H9 (cell line): Measurements from ENCODE around the gene C1orf56. TPM values are rescaled to one million over a fixed set of nuclear protein-coding genes. Genes with fewer than 3 reads are reported as not detected.
A peak's percentile ranks its signal among the peaks of the same experiment; 100 is the strongest.

ENCODE experiments used
- DNase-seq: peaks from one replicate; pipeline ENCODE4 v3.0.0-alpha.2; 2017
- H2AFZ ChIP-seq: one replicate; pipeline ENCODE4 v1.6.1; 2013; ENCODE audit warnings: mild to moderate bottlenecking, low read length, control low read depth, moderate library complexity
- H2AK5ac ChIP-seq: 2 replicates; pipeline ENCODE4 v1.6.1; 2013; ENCODE audit warnings: low read length, control low read depth, mixed read lengths; ENCODE audit not compliant: insufficient read length
- H2BK120ac ChIP-seq: one replicate; pipeline ENCODE4 v1.6.1; 2013; ENCODE audit warnings: low read depth, mild to moderate bottlenecking, low read length, control low read depth, inconsistent platforms; ENCODE audit not compliant: poor library complexity, severe bottlenecking
- H2BK12ac ChIP-seq: 2 replicates; pipeline ENCODE4 v1.6.1; 2013; ENCODE audit warnings: low read length, control low read depth, mixed read lengths, low read depth; ENCODE audit not compliant: insufficient read length
- H2BK15ac ChIP-seq: 2 replicates; pipeline ENCODE4 v1.6.1; 2013; ENCODE audit warnings: low read depth, low read length, control low read depth
- H2BK20ac ChIP-seq: one replicate; pipeline ENCODE4 v1.6.1; 2013; ENCODE audit warnings: low read depth, mild to moderate bottlenecking, low read length, control low read depth, inconsistent platforms; ENCODE audit not compliant: poor library complexity, severe bottlenecking
- H2BK5ac ChIP-seq: 2 replicates; pipeline ENCODE4 v1.6.1; 2013; ENCODE audit warnings: low read length, control low read depth, mixed read lengths; ENCODE audit not compliant: insufficient read length
- H3K14ac ChIP-seq: 2 replicates; pipeline ENCODE4 v1.6.1; 2013; ENCODE audit warnings: low read length, control low read depth; ENCODE audit not compliant: insufficient read depth
- H3K18ac ChIP-seq: 2 replicates; pipeline ENCODE4 v1.6.1; 2013; ENCODE audit warnings: low read depth, mild to moderate bottlenecking, mixed read lengths, low read length, control low read depth; ENCODE audit not compliant: insufficient read length
- H3K23ac ChIP-seq: 2 replicates; pipeline ENCODE4 v1.6.1; 2013; ENCODE audit warnings: low read length, control low read depth, mixed read lengths, low read depth; ENCODE audit not compliant: insufficient read length
- H3K23me2 ChIP-seq: 2 replicates; pipeline ENCODE4 v1.6.1; 2013; ENCODE audit warnings: low read depth, mild to moderate bottlenecking, mixed read lengths, low read length, control low read depth; ENCODE audit not compliant: insufficient read length, poor library complexity, severe bottlenecking
- H3K27ac ChIP-seq: 2 replicates; pipeline ENCODE4 v1.5.1; 2013; ENCODE audit warnings: low read length, control low read depth, mixed read lengths, low read depth; ENCODE audit not compliant: insufficient read length
- H3K27me3 ChIP-seq: 2 replicates; pipeline ENCODE4 v1.6.1; 2013; ENCODE audit warnings: low read length, control low read depth, inconsistent platforms; ENCODE audit not compliant: insufficient read depth
- H3K4ac ChIP-seq: 2 replicates; pipeline ENCODE4 v1.6.1; 2013; ENCODE audit warnings: low read depth, mild to moderate bottlenecking, control low read depth, inconsistent platforms, low read length, moderate library complexity
- H3K4me1 ChIP-seq: 2 replicates; pipeline ENCODE4 v1.6.1; 2013; ENCODE audit warnings: low read length, control low read depth, inconsistent platforms; ENCODE audit not compliant: insufficient read depth
- H3K4me2 ChIP-seq: 2 replicates; pipeline ENCODE4 v1.6.1; 2013; ENCODE audit warnings: low read length, control low read depth, mixed read lengths; ENCODE audit not compliant: insufficient read length, insufficient read depth
- H3K56ac ChIP-seq: 2 replicates; pipeline ENCODE4 v1.6.1; 2013; ENCODE audit warnings: low read depth, mild to moderate bottlenecking, mixed read lengths, low read length, control low read depth; ENCODE audit not compliant: insufficient read length
- H3K79me1 ChIP-seq: 2 replicates; pipeline ENCODE4 v1.6.1; 2013; ENCODE audit warnings: low read depth, mild to moderate bottlenecking, moderate library complexity, low read length, control low read depth, inconsistent platforms; ENCODE audit not compliant: insufficient read depth, poor library complexity, severe bottlenecking
- H3K79me2 ChIP-seq: 2 replicates; pipeline ENCODE4 v1.6.1; 2013; ENCODE audit warnings: low read length, control low read depth, inconsistent platforms; ENCODE audit not compliant: insufficient read depth
- H3K9ac ChIP-seq: 2 replicates; pipeline ENCODE4 v1.6.1; 2013; ENCODE audit warnings: low read length, control low read depth, mixed read lengths; ENCODE audit not compliant: insufficient read length; ENCODE audit errors: extremely low read depth
- H3K9me3 ChIP-seq: one replicate; pipeline ENCODE4 v1.6.1; 2013; ENCODE audit warnings: low read depth, low read length, inconsistent platforms; ENCODE audit not compliant: control insufficient read depth
- H3T11ph ChIP-seq: one replicate; pipeline ENCODE4 v1.6.1; 2013; ENCODE audit warnings: mild to moderate bottlenecking, low read length, control low read depth, inconsistent platforms
- H4K20me1 ChIP-seq: one replicate; pipeline ENCODE4 v1.6.1; 2013; ENCODE audit not compliant: control insufficient read depth, insufficient read length, insufficient read depth
- H4K5ac ChIP-seq: 2 replicates; pipeline ENCODE4 v1.6.1; 2013; ENCODE audit warnings: low read depth, mild to moderate bottlenecking, mixed read lengths, low read length, control low read depth; ENCODE audit not compliant: insufficient read length
- H4K8ac ChIP-seq: replicated peaks from 2 replicates; pipeline ENCODE4 v1.6.1; 2013; ENCODE audit warnings: low read length, control low read depth, mixed read lengths, low read depth; ENCODE audit not compliant: insufficient read length
- H4K91ac ChIP-seq: 2 replicates; pipeline ENCODE4 v1.6.1; 2013; ENCODE audit warnings: low read depth, mild to moderate bottlenecking, moderate library complexity, mixed read lengths, low read length, control low read depth; ENCODE audit not compliant: insufficient read length
- H3K27ac Mint-ChIP-seq, 3 experiments: 2 replicates in 2 of 3; 3 replicates in 1 of 3; pipeline ENCODE4 v1.8.0; 2020 to 2021; ENCODE audit warnings: mixed read lengths in 3 of 3, mild to moderate bottlenecking in 1 of 3, moderate library complexity in 1 of 3
- H3K27me3 Mint-ChIP-seq: 2 replicates; pipeline ENCODE4 v1.8.0; 2021; ENCODE audit warnings: low read depth, mild to moderate bottlenecking, moderate library complexity, mixed read lengths
- H3K36me3 Mint-ChIP-seq, 3 experiments: 2 replicates in 2 of 3; 3 replicates in 1 of 3; pipeline ENCODE4 v1.8.0; 2020 to 2021; ENCODE audit warnings: low read depth in 3 of 3, mixed read lengths in 3 of 3; ENCODE audit not compliant: insufficient read depth in 1 of 3
- H3K4me1 Mint-ChIP-seq, 2 experiments: 2 replicates each; pipeline ENCODE4 v1.8.0; 2020; ENCODE audit warnings: mixed read lengths in 2 of 2
- H3K4me3 Mint-ChIP-seq, 2 experiments: 2 replicates in 1 of 2; 3 replicates in 1 of 2; pipeline ENCODE4 v1.8.0; 2020 to 2021; ENCODE audit warnings: mild to moderate bottlenecking in 2 of 2, mixed read lengths in 2 of 2, moderate library complexity in 1 of 2
- H3K9me3 Mint-ChIP-seq, 2 experiments: 2 replicates in 1 of 2; 3 replicates in 1 of 2; pipeline ENCODE4 v1.8.0; 2020; ENCODE audit warnings: mild to moderate bottlenecking in 2 of 2, mixed read lengths in 2 of 2, moderate library complexity in 1 of 2
- WGBS: extraction: QIAGEN DNeasy Blood & Tissue Kit; methylation state at CpG from one replicate; pipeline ENCODE4 v1.1.7; 2013; ENCODE audit warnings: missing lambda C conversion rate, low lambda C conversion rate, mixed read lengths; ENCODE audit not compliant: insufficient read length; ENCODE audit errors: extremely low coverage; 5-methylcytosine and 5-hydroxymethylcytosine counted together
- total RNA-seq: library from RNA; stranded (reverse); gene quantifications from 2 replicates; pipeline ENCODE4 v1.2.1, GENCODE V29; 2021
- TF ChIP-seq, protein P1 (sequence below): fragments of 200-600 bp; sonication (generic); conservative IDR thresholded peaks from 3 replicates; pipeline ENCODE4 v1.8.0; 2021; ENCODE audit warnings: antibody characterized with exemption, mild to moderate bottlenecking

Gene C1orf56
- total RNA-seq, 1 experiment from 2014 or later = 4.8 TPM

GRCh38 chr1:151035167-151035566 is 12.4 kb upstream of the C1orf56 start:
- Histone ChIP-seq H2BK120ac (no peak overlapping the region), H2AK5ac (no peak overlapping the region), H4K20me1 (no peaks in the 10 kb centered on the region), H3K18ac (no peak overlapping the region), H4K91ac (no peak overlapping the region), H2BK20ac (no peak overlapping the region), H3K9me3 (no peaks in the 10 kb centered on the region), H2BK15ac (no peak overlapping the region), H2AFZ (no peak overlapping the region), H3K9ac (no peak overlapping the region), H3K27me3 (no peaks in the 10 kb centered on the region), H2BK12ac (no peak overlapping the region), H3K79me1 (no peaks in the 10 kb centered on the region), H3K79me2 (no peaks in the 10 kb centered on the region), H3K56ac (no peak overlapping the region), H3K4ac (no peak overlapping the region), H3K27ac (no peak overlapping the region), H3K23ac (no peak overlapping the region), H3K4me2 (no peak overlapping the region), H2BK5ac (peak overlapping the region; percentile 67), H4K5ac (no peak overlapping the region), H3T11ph (no peak overlapping the region), H3K4me1 (no peaks in the 10 kb centered on the region; the same call in 1 of the 2 replicates), H3K23me2 (no peaks in the 10 kb centered on the region), H4K8ac (no peak overlapping the region), H3K14ac (no peak overlapping the region)
- peak overlapping the region in 1 of 3 experiments; percentile 20; a peak in 1 of 7 replicates for H3K27ac Mint-ChIP-seq
- H3K4me1 Mint-ChIP-seq = peaks cover 17 to 21% of the 10 kb centered on the region in 2 experiments
- H3K36me3 Mint-ChIP-seq = peaks cover 13 to 35% (median 20%) of the 10 kb centered on the region in 3 experiments
- H3K27me3 Mint-ChIP-seq = no peaks in the 10 kb centered on the region; the same call in 1 of the 2 replicates
- no peaks in the 10 kb centered on the region for H3K9me3 Mint-ChIP-seq
- no peak for DNase-seq
- TF ChIP-seq, protein P1, sequence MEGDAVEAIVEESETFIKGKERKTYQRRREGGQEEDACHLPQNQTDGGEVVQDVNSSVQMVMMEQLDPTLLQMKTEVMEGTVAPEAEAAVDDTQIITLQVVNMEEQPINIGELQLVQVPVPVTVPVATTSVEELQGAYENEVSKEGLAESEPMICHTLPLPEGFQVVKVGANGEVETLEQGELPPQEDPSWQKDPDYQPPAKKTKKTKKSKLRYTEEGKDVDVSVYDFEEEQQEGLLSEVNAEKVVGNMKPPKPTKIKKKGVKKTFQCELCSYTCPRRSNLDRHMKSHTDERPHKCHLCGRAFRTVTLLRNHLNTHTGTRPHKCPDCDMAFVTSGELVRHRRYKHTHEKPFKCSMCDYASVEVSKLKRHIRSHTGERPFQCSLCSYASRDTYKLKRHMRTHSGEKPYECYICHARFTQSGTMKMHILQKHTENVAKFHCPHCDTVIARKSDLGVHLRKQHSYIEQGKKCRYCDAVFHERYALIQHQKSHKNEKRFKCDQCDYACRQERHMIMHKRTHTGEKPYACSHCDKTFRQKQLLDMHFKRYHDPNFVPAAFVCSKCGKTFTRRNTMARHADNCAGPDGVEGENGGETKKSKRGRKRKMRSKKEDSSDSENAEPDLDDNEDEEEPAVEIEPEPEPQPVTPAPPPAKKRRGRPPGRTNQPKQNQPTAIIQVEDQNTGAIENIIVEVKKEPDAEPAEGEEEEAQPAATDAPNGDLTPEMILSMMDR = no peak
- WGBS = no CpG with 5 or more reads among the region's 3 CpGs
- H3K4me3 Mint-ChIP-seq = no peak overlapping the region
